Vagina (tissue), 2 donors: ENCODE measurements around the gene FZR1.

Source experiments
- CTCF ChIP-seq, 3 experiments: fragments of 450-650 bp in 2 of 3; fragments of 200-600 bp in 1 of 3; sonication (generic) in 1 of 3; IDR thresholded peaks; one replicate each; pipeline ENCODE4 v1.5.1; 2017 to 2019; ENCODE audit warnings: antibody characterized with exemption in 3 of 3, mild to moderate bottlenecking in 2 of 3, moderate library complexity in 2 of 3
- POLR2A ChIP-seq, 2 donors: fragments of 450-650 bp; IDR thresholded peaks; one replicate each; pipeline ENCODE4 v1.6.1; 2017; ENCODE audit warnings: antibody characterized with exemption in 2 of 2, mild to moderate bottlenecking in 2 of 2, moderate library complexity in 2 of 2

- no peak for TF ChIP-seq CTCF (IDR thresholded peaks at IDR 0.05)
- TF ChIP-seq POLR2A (IDR thresholded peaks at IDR 0.05): no peak
Observed at GRCh38 chr19:3492131-3492839, 13.8 kb upstream of the FZR1 start.
